Neural progenitor cell (in vitro differentiated cells): Measurements from ENCODE around the gene TEX2. TPM values are rescaled to one million over a fixed set of nuclear protein-coding genes. Genes with fewer than 3 reads are reported as not detected.
"Not testable (repeated sequence)": the region's sequence is repeated elsewhere in the genome, so short reads cannot be mapped to it uniquely, and the experiment has no call there.

Source experiments
- DNase-seq: peaks from one replicate; pipeline ENCODE4 v3.0.0-alpha.2; 2016; ENCODE audit warnings: low spot score
- H2AFZ ChIP-seq: fragments of 200-600 bp; sonication (generic); replicated peaks from 2 replicates; pipeline ENCODE4 v1.6.1; 2016; ENCODE audit warnings: antibody characterized with exemption
- H3F3A ChIP-seq: fragments of 200-600 bp; sonication (generic); 2 replicates; pipeline ENCODE4 v1.6.1; 2016; ENCODE audit warnings: antibody characterized with exemption, low read depth
- H3K27ac ChIP-seq: fragments of 200-600 bp; sonication (generic); 2 replicates; pipeline ENCODE4 v1.5.1; 2016; ENCODE audit warnings: mild to moderate bottlenecking
- H3K27me3 ChIP-seq: fragments of 200-600 bp; sonication (generic); 2 replicates; pipeline ENCODE4 v1.6.1; 2016; ENCODE audit warnings: mild to moderate bottlenecking, moderate library complexity
- H3K36me3 ChIP-seq: fragments of 200-600 bp; sonication (generic); 2 replicates; pipeline ENCODE4 v1.5.1; 2016
- H3K4me1 ChIP-seq: fragments of 200-600 bp; sonication (generic); 2 replicates; pipeline ENCODE4 v1.6.1; 2016; ENCODE audit warnings: mixed run types
- H3K4me2 ChIP-seq: fragments of 200-600 bp; sonication (generic); 2 replicates; pipeline ENCODE4 v1.6.1; 2016
- H3K4me3 ChIP-seq: fragments of 200-600 bp; sonication (generic); 2 replicates; pipeline ENCODE4 v1.5.1; 2016
- H3K79me2 ChIP-seq: fragments of 200-600 bp; sonication (generic); 2 replicates; pipeline ENCODE4 v1.6.1; 2016; ENCODE audit warnings: low read depth
- H3K9ac ChIP-seq: fragments of 200-600 bp; sonication (generic); 2 replicates; pipeline ENCODE4 v1.6.1; 2016
- H3K9me3 ChIP-seq: fragments of 200-600 bp; sonication (generic); 2 replicates; pipeline ENCODE4 v1.5.1; 2016; ENCODE audit warnings: low read depth
- H4K20me1 ChIP-seq: fragments of 200-600 bp; sonication (generic); 2 replicates; pipeline ENCODE4 v1.6.1; 2016; ENCODE audit warnings: low read depth
- H3K27ac Mint-ChIP-seq: 3 replicates; pipeline ENCODE4 v1.8.0; 2021; ENCODE audit warnings: mixed read lengths
- H3K27me3 Mint-ChIP-seq: 2 replicates; pipeline ENCODE4 v1.8.0; 2022; ENCODE audit warnings: low read depth, mild to moderate bottlenecking, inconsistent platforms, moderate library complexity, mixed read lengths; ENCODE audit not compliant: insufficient read depth
- H3K36me3 Mint-ChIP-seq: 3 replicates; pipeline ENCODE4 v1.8.0; 2021; ENCODE audit warnings: mixed read lengths
- H3K4me1 Mint-ChIP-seq: 3 replicates; pipeline ENCODE4 v1.8.0; 2021; ENCODE audit warnings: mixed read lengths
- H3K4me3 Mint-ChIP-seq: 3 replicates; pipeline ENCODE4 v1.8.0; 2021; ENCODE audit warnings: mild to moderate bottlenecking, moderate library complexity, mixed read lengths
- H3K9me3 Mint-ChIP-seq: 3 replicates; pipeline ENCODE4 v1.8.0; 2020; ENCODE audit warnings: mixed read lengths
- EZH2 ChIP-seq: fragments of 200-600 bp; sonication (generic); IDR thresholded peaks from 2 replicates; pipeline ENCODE4 v1.6.1; 2017; ENCODE audit warnings: antibody characterized with exemption, mild to moderate bottlenecking, moderate library complexity
- EZH2phosphoT487 ChIP-seq: fragments of 200-600 bp; sonication (generic); IDR thresholded peaks from 2 replicates; pipeline ENCODE4 v1.6.1; 2017; ENCODE audit warnings: antibody characterized with exemption
- total RNA-seq: library from RNA; depleted of rRNA; stranded (reverse); fragments of >200 nt; gene quantifications from 2 replicates; pipeline ENCODE4 v1.2.3, GENCODE V29; 2015; ENCODE audit warnings: low replicate concordance
- TF ChIP-seq, protein P1 (sequence below): fragments of 200-600 bp; sonication (generic); IDR thresholded peaks from 2 replicates; pipeline ENCODE4 v1.5.1; 2017; ENCODE audit warnings: antibody characterized with exemption, mild to moderate bottlenecking

Gene TEX2
- total RNA-seq, 1 donor from 2014 or later, result 10.6 TPM

DNA sequence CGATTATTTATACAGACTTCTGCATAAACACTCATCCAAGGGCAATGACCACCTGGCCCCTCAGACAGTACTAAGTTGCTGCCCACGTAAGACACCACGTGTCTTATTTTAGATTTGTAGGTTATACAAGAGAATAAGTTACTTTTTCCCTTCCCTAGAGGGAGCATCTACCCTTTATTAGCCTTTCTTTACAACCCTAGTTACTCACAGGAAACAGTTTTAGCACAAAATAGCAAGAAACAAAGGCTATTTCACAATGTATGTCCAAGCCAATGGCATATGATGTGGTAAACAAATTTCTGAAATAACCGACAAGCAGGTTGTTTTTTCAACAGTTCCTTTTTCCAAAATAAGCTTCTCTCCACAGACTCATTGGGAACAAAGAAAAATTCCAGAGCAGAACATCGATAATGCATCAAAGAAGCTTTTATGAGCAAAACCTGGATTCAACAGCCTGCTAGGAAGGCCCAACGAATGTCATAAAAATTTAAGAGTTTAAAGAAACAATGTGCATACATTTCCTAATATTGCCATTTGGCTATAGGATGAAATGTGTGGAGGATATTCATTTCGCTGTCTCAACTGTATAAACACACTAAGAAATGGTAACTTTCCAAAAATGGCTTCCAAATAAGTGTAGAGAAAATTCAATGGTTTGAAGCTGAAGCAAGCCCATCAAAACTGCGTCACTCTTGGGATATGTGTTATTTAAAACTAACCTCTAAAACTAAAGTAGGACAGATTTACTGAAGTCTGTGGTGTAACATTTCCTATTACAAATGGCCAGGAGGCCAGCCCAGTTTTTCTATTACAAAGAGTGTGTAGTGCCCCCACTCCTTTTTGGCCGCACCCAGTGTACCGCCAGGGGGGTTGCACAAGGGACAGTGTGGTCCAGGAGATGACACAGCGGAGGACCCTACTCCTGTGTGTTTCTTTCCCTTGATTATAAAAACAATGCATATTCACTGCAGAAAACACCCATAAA is 82.7 kb downstream of the TEX2 start:
- Histone ChIP-seq H3K4me3 (no peak overlapping the region), H3K4me1 (no peaks in the 10 kb centered on the region), H3K79me2 (no peaks in the 10 kb centered on the region), H3F3A (no peaks in the 10 kb centered on the region), H3K27ac (no peak overlapping the region), H2AFZ (no peak overlapping the region), H3K9me3 (no peaks in the 10 kb centered on the region), H4K20me1 (no peaks in the 10 kb centered on the region), H3K36me3 (no peaks in the 10 kb centered on the region), H3K4me2 (no peak overlapping the region), H3K27me3 (no peaks in the 10 kb centered on the region), H3K9ac (no peak overlapping the region)
- TF ChIP-seq, protein P1, sequence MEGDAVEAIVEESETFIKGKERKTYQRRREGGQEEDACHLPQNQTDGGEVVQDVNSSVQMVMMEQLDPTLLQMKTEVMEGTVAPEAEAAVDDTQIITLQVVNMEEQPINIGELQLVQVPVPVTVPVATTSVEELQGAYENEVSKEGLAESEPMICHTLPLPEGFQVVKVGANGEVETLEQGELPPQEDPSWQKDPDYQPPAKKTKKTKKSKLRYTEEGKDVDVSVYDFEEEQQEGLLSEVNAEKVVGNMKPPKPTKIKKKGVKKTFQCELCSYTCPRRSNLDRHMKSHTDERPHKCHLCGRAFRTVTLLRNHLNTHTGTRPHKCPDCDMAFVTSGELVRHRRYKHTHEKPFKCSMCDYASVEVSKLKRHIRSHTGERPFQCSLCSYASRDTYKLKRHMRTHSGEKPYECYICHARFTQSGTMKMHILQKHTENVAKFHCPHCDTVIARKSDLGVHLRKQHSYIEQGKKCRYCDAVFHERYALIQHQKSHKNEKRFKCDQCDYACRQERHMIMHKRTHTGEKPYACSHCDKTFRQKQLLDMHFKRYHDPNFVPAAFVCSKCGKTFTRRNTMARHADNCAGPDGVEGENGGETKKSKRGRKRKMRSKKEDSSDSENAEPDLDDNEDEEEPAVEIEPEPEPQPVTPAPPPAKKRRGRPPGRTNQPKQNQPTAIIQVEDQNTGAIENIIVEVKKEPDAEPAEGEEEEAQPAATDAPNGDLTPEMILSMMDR, result no peak
- no peak for TF ChIP-seq EZH2
- no peak for TF ChIP-seq EZH2phosphoT487
- Mint-ChIP-seq H3K4me3 (no peak overlapping the region), H3K27me3 (no peaks in the 10 kb centered on the region), H3K36me3 (peaks cover 16% of the 10 kb centered on the region), H3K27ac (no peak overlapping the region), H3K4me1 (no peaks in the 10 kb centered on the region), H3K9me3 (peaks cover 3% of the 10 kb centered on the region)
- DNase-seq, result no peak

DNA sequence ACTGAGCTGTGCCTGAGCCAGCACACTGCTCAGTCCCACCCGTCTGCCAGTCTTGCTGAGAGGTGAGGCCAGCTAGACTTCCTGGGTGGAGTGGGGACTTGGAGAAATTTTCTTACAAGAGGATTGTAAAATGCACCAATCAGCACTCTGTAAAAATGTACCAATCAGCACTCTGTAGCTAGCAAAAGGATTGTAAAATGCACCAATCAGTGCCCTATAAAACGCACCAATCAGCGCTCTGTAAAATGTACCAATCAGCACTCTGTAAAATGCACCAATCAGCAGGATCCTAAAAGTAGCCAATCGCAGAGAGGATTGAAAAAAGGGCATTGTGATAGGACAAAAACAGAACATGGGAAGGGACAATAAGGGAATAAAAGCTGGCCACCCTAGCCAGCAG is 84.0 kb downstream of the TEX2 start:
- not testable (repeated sequence) for H2AFZ ChIP-seq, H3K4me3 Mint-ChIP-seq, H3F3A ChIP-seq, H3K36me3 ChIP-seq, H3K27me3 Mint-ChIP-seq, H3K9me3 Mint-ChIP-seq, H3K9ac ChIP-seq, H3K79me2 ChIP-seq, H3K27ac ChIP-seq, H3K27me3 ChIP-seq, H3K27ac Mint-ChIP-seq, H3K4me1 ChIP-seq, H3K9me3 ChIP-seq, H4K20me1 ChIP-seq, H3K4me3 ChIP-seq, DNase-seq, H3K4me1 Mint-ChIP-seq, H3K4me2 ChIP-seq
- H3K36me3 Mint-ChIP-seq, result peaks cover 22% of the 10 kb centered on the region

- DNase-seq, result no peak
- Histone ChIP-seq H2AFZ (no peak overlapping the region), H3K9ac (no peak overlapping the region), H3F3A (no peaks in the 10 kb centered on the region), H3K4me1 (no peaks in the 10 kb centered on the region), H3K36me3 (no peaks in the 10 kb centered on the region), H4K20me1 (no peaks in the 10 kb centered on the region), H3K4me2 (no peak overlapping the region), H3K4me3 (no peak overlapping the region), H3K79me2 (no peaks in the 10 kb centered on the region), H3K27ac (no peak overlapping the region), H3K9me3 (no peaks in the 10 kb centered on the region), H3K27me3 (no peaks in the 10 kb centered on the region)
- Mint-ChIP-seq H3K36me3 (peaks cover 22% of the 10 kb centered on the region), H3K4me3 (no peak overlapping the region), H3K9me3 (peaks cover 3% of the 10 kb centered on the region), H3K4me1 (no peaks in the 10 kb centered on the region), H3K27ac (no peak overlapping the region), H3K27me3 (no peaks in the 10 kb centered on the region)
- TF ChIP-seq EZH2 (no peak), EZH2phosphoT487 (no peak)
- TF ChIP-seq, protein P1, result no peak
Measured at GRCh38 chr17:64178011-64178825, 84.8 kb downstream of the TEX2 start.
